ENCODE results near the gene CYP4F22. TPM values are rescaled to one million over a fixed set of nuclear protein-coding genes. Genes with fewer than 3 reads are reported as not detected.

The CYP4F22 gene
- total and polyA plus RNA-seq, 12 donors, result not detected

DNA sequence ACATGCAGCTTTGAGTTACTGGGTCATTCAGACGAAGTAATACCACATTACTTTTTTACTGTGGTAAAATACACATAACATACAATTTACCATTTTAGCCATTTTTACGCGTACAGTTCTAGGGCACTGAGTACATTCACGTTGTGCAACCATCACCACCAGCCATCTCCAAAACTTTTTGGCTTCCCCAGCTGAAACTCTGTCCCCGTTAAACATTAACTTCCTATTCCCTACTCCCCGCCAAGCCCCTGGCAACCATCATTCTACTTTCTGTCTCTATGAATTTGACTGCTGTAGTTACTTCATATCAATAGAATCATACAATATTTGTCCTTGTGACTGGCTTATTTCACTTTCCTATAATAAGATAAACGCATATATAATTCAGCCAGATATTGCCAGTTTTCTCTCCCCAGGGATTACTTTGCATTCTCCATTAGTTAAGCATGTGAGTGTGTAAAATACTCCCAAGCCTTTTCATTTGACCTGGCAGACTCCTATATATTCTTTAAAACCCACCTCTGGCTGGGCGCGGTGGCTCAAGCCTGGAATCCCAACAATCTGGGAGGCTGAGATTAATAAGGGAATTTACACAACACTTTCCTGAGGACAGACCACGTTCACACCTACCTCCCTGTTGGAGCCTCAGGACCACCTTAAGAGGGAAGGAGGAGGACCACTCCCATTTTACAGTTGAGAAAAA lies 10.0 kb upstream of the CYP4F22 start:
- DNase-seq, result no peak
- H3K9me3 ChIP-seq, result peaks cover 0 to 8% (median 0%) of the 10 kb centered on the region in 11 donors

GRCh38 chr19:15498910-15499309 lies 9.4 kb upstream of the CYP4F22 start:
- ATAC-seq, result no peak
- DNase-seq, result no peak
- intact Hi-C loops (cut with DNase I), result no loop called here
- peaks cover 0 to 21% (median 10%) of the 10 kb centered on the region in 7 donors for H3K27me3 ChIP-seq
- no peak overlapping the region for H3K27ac ChIP-seq
- WGBS, 2 donors, result 52 to 58% methylated on average over 6 of the region's 6 CpGs
- TF ChIP-seq, protein P1, sequence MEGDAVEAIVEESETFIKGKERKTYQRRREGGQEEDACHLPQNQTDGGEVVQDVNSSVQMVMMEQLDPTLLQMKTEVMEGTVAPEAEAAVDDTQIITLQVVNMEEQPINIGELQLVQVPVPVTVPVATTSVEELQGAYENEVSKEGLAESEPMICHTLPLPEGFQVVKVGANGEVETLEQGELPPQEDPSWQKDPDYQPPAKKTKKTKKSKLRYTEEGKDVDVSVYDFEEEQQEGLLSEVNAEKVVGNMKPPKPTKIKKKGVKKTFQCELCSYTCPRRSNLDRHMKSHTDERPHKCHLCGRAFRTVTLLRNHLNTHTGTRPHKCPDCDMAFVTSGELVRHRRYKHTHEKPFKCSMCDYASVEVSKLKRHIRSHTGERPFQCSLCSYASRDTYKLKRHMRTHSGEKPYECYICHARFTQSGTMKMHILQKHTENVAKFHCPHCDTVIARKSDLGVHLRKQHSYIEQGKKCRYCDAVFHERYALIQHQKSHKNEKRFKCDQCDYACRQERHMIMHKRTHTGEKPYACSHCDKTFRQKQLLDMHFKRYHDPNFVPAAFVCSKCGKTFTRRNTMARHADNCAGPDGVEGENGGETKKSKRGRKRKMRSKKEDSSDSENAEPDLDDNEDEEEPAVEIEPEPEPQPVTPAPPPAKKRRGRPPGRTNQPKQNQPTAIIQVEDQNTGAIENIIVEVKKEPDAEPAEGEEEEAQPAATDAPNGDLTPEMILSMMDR (IDR thresholded peaks at IDR 0.05), result no peak
- H3K4me3 ChIP-seq, result no peak overlapping the region
- H3K4me1 ChIP-seq, result no peaks in the 10 kb centered on the region
- peaks cover 0 to 2% (median 0%) of the 10 kb centered on the region in 11 donors for H3K9me3 ChIP-seq
- H3K36me3 ChIP-seq, result no peaks in the 10 kb centered on the region

More for the DNA sequence above, 10.0 kb upstream of the CYP4F22 start:
- intact Hi-C loops (cut with DNase I), result no loop called here
- 74 to 78% methylated on average over 10 of the region's 10 CpGs for WGBS, 2 donors
- H3K4me1 ChIP-seq, result no peaks in the 10 kb centered on the region
- ATAC-seq, result no peak
- H3K4me3 ChIP-seq, result no peak overlapping the region
- peaks cover 0 to 17% (median 9%) of the 10 kb centered on the region in 7 donors for H3K27me3 ChIP-seq
- H3K36me3 ChIP-seq, result no peaks in the 10 kb centered on the region
- no peak overlapping the region for H3K27ac ChIP-seq
- TF ChIP-seq, protein P1 (IDR thresholded peaks at IDR 0.05), result no peak

GRCh38 chr19:15501596-15501995 lies 6.7 kb upstream of the CYP4F22 start:
- H3K27me3 ChIP-seq, result peaks cover 0 to 43% (median 25%) of the 10 kb centered on the region in 7 donors
- no peaks in the 10 kb centered on the region for H3K4me1 ChIP-seq
- DNase-seq, result no peak
- no peaks in the 10 kb centered on the region for H3K9me3 ChIP-seq
- WGBS, 2 donors, result 53 to 59% methylated on average over 1 of the region's 1 CpG
- TF ChIP-seq, protein P1 (IDR thresholded peaks at IDR 0.05), result no peak
- H3K36me3 ChIP-seq, result no peaks in the 10 kb centered on the region
- no peak for ATAC-seq
- intact Hi-C loops (cut with DNase I), result no loop called here
- no peak overlapping the region for H3K4me3 ChIP-seq
- no peak overlapping the region for H3K27ac ChIP-seq

GRCh38 chr19:15502264-15502663 lies 6.1 kb upstream of the CYP4F22 start:
- Histone ChIP-seq H3K9me3 (no peaks in the 10 kb centered on the region), H3K27me3 (peaks cover 0 to 49% (median 31%) of the 10 kb centered on the region in 7 donors), H3K27ac (no peak overlapping the region), H3K36me3 (no peaks in the 10 kb centered on the region), H3K4me1 (no peaks in the 10 kb centered on the region), H3K4me3 (no peak overlapping the region)
- TF ChIP-seq, protein P1 (IDR thresholded peaks at IDR 0.05), result no peak
- DNase-seq (no peak), ATAC-seq (no peak)
- 33 to 53% methylated on average over 1 of the region's 1 CpG for WGBS, 2 donors
- intact Hi-C loops (cut with DNase I), result no loop called here
